Hippocampal formation (tissue), 2 donors: ENCODE measurements around the gene AMPD3.

Source experiments
- DNase-seq, 2 donors: peaks; one replicate each; lab custom pipeline; 2025; lab: John Stamatoyannopoulos, UW

Gene AMPD3

DNA sequence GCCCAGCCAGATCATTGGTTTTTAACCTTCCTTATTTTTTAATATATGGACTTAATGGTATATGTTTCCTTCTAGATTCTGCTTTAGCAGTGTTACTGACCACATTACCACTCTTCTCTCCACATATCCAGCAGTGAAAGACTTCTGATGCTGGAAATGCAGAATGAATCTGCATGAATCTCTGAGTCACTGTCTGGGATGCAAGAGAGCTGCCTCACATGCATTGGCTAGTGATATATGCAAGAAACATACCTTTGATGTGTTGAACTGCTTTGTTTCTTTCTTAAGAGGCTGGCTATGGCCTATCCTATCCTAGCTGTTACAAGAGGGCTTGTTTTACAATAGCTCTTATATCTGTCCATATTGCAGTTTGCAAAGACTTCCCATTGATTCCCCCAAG lies 16.6 kb upstream of the AMPD3 start:
- no peak for DNase-seq

DNA sequence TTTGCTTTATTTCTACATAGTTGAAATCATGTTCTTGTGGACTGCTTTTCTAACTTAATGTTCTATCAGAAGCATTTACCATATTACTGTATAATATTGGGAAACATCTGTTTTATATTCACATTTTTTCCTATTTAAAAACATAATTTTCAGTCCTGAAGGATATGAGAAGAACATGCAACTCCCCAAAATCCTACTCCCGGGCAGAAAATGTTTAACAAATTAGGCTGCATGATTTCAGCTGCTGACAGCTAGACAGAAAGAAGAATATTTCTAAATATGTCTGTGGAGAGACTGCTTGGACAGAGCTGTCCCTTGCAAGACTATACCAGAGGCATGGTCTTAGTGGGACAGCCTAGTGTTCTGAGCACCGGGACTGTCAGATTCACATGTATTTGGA lies 15.7 kb upstream of the AMPD3 start:
- DNase-seq: no peak

DNA sequence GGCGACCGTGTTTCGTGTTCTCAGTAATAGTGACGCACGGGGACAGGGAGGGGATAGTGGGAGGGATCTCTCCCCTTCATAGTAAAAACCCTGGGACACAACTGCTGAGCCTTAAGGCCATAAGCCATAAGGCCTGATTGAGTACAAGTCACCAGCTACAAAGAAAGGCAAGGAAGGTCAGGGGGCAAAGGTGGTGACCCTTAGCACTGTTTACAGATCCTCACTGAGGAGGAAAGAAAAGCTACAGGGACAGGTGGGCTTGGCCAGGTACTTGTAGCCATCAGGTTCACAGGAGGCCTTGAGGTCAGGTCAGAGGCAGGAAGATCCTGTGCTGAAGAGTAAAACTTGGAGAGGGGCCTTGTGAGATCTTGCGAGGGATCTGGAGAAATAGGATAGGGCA lies 15.1 kb upstream of the AMPD3 start:
- no peak for DNase-seq

DNA sequence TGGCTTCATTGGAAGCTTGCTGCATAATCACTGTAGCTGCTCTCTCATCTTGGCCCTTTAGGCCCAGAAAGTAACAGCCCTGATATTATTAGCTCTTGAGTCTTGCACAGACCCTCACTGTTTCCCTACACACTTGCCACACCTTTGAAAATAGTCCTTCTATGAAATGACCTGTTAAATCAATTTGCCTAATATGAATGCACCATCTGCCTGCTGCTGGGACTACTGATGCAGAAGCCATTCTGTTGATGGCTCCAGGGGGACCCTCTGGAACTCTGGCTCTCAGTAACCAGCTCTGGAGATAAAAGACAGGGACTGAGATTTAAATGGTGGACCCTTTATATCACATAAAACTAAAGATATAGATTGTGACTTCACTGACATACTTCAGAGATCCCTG lies 14.7 kb upstream of the AMPD3 start:
- no peak for DNase-seq

DNA sequence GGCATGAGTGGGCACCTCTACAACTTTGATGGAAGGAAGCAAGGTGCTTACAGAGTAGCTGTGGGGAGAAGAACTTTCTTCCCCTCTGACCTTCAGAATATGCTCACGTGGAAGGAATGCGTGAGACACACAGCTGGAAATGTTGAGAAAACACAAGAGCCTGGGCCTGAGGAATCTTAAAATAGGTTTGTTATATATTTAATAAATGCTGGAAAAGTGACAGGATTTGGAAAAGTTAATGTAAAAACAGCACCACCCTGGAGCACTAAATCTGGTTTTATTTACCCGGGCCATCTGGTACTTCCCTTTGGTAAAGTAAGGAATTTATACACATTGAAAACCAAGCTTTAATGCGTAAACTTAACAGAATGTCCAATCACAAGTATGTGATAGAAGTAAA lies 14.0 kb upstream of the AMPD3 start:
- DNase-seq: no peak

DNA sequence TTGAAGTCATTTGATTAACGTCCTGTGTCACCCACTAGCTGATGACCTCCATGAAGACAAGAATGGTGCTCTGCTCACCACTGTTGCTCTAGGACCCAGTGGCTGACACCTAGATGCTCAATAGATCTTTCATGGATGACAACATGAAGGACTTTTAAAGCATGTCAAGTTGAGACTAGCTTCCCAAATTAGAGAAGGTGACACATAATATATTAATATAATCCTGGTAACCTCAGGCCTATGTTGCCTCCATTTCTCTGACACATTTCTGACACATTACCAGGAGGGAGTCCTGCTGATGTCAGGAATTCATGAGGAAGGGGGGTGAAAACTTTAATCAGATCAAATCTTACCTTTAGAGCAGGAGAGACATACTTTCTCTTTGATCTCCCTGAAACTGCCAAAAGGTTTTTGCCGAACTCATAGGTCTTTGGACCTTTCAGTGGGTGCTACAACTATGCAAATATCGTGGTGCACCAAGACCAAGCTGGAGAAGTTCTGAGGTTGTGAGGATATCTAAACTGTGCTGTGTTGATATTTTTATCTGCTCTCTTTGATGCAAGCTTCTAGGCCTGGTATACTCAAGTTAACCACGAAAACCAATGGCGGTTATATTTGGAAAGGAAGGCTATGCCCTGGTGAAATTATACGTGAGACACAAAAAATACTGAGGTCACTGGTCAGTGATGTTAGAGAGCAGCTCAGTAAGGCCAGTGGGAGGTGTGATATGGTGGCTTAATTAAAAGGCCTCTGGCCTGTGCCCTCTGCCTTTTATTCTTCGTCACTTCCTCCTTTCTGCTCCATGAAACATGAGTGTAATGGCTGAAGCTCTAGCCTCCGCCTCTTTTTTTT lies 13.2 kb upstream of the AMPD3 start:
- no peak for DNase-seq

DNA sequence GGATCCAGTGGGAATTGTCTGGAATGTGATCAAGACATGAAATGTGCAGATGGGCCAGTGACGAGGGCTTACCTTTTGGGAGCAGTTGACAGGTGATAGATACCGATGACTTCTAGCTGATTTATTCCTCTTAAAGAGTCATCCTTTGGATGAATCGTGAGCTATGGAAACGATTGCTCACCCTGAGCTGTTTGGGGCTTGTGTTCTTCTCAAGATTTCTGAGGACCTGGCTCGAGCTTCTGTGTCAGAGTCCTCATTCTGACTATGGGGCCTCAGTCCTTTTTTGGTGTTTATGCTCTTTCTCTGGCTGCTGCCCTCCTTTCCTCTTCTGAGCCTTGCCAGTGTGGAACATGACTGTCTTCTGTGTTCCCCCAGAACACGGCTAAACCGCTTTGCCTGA lies 11.9 kb upstream of the AMPD3 start:
- DNase-seq: no peak

DNA sequence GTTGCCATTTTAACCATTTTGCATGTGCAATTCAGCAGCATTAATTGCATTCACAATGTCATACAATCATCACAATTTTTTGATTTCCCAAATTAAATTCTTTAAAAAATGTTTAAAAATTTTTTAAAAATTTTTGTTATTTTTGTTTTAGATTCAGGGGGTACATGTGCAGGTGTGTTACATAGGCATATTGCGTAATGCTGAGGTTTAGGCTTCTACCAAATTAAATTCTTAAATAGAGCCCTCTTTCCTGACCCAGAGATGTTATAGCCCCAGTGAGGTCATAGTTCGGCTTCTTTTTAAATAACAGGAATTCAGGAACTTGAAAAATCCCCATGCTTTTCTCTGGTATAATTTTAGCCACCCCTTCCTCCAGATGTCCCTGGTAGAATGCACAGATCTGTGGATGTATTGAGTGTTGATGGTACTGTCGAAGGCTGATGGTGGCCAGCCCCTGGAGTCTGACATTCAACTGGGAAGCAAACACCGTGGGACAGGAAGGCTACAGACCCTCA lies 11.3 kb upstream of the AMPD3 start:
- DNase-seq: no peak

DNA sequence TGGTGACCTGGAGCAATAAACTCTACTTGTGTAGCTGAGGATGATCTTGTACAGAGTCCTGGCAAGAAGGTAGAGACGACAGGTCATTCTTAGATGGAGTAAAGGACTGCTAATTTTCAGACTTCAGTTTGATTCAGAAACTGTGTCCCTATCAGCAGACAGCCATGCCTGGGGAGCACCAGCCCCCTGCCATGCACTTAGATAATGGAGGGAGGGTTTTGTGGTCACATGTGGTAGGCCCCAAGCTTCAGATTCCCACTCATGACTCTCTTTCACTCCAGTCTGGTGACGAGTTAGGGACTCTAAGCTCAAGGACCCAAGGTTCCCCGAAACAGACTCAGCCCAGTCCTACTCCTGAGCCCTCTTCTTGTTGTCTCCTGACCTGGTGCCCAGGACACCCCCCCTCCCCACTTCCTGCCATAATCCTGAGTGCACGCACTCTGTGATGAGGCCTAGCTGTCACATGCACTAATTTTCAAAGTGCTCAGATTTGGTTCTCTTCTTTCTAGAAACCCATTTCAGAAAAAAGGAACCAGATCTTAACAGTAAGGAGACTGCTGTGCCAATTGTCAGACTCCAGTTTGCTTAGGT lies 10.2 kb upstream of the AMPD3 start:
- DNase-seq: no peak

DNA sequence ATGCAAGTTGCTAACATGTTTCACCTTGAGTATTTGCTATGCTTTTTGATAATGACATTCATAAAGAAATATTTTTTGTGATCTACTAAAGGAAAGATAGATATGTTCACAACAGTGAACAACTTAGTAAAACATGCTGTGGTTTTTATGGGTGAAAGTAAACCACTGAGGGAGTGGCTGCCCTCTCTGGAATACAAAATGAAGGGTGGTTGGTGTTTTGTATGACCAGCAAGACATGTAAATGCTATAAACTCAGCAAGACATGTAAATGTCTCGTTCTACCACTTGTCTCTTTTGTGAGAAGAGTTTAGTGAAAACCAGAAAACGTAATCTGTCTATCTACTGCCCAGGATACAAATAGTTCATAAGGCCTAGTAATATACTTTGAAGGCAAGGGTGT lies 7.6 kb upstream of the AMPD3 start:
- no peak for DNase-seq

DNA sequence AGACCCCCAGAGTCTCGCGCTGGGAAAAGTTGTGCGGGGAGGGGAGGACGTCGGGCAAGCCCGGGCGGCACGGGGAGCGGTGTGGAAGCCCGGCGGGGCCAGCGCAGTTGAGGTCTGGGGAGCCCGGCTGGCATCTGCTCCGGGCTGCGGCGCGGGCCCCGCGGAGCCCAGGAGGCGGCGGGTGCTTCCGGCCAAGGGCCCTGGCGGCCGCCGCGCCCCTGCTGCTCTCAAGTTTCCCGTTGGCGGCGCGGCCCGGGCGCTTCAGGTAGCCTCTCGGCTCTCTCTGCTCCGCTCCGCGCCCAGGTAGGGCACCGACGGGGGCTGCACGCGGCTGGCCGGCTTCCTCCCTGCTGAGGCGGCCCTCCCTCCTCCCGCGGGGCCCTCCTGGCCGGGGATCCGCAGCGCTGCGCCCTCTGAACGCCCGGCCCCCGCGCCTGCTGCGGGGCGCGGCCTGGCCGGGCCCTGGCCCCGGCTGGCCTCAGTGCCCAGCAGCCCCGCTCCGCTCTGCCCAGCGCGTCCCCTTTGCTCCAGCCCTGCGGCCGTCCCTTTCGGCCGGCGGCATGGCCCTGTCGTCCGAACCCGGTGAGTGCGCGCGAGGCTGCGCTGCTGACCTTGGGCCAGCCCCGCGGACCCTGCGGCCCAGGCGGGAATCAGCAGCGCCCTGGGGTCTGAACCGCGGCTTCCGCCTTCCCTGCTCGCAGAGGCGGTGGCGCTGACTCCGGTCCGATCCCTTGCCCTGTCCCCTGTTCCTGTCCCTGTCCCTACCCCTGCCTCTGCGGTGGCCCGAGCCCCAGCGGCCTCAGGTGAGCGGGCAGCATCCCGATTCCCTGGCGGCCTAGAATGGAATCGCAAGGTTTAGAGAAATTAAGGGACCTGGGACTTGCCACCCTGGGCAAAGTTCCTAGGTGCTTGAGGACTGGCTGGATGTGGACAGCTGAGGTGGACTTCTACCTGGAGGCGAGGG lies 4.3 kb upstream of the AMPD3 start:
- peak in 1 of 2 donors; percentile 67 for DNase-seq

DNA sequence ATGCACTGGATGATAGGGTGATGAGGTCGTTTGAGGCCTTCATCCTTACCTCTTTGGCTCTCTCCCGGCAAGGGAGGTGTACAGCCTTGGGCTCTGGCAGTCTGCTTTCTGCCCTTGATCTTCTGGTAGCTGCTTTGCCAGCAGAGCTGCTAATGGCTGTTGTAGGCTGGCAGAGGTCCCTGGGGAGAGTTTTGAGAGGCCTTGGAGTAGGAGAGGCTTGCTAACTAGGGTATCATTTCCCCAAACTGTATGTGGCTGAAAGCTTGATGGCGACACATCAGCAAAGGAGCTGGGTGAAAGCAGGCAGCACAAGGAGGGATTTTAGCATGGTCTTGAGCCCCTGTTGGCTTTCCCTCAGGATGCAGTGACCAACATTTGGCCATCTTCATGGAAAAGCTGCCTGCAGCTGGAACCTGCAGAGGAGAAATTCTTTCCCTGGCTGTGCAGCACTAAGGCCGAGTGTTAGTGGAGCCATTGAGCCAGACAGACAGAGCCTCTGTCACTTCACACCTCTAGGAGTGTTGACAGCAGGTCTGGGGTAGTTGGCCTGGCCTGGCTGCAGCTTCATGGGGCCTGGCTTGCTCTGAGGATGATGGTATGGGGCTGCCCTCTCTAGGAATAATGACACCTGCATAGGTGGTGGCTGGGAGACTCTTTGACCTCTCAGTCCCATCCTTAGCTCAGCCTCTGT lies 3.5 kb upstream of the AMPD3 start:
- DNase-seq: peak in 1 of 2 donors; percentile 67

DNA sequence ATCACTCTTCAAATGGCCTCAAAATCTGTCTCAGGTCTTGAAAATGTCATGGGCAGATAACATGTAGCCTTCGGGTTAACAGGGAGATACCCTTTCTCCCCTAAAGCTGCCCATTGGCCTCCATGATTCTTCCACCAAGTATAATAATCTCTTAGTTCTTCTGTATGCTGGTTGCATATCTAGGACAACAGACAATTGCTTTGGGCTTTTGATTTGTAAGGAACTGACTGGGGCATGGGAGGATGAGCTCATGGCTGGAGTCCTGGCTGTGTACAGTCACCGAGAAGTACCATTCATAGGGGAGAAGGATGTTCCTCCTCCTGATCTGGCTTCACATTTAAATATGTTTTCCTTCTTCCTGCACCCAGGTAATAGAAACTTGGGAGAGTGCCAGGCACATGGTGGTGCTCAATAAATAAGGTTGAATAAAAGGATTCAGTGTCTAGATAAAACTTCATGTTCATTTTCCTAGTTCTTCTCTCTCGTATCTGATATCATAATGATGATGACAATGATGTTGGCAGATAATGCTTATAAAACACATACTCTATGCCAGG lies 2.8 kb upstream of the AMPD3 start:
- peak; percentile 47 to 61 for DNase-seq

DNA sequence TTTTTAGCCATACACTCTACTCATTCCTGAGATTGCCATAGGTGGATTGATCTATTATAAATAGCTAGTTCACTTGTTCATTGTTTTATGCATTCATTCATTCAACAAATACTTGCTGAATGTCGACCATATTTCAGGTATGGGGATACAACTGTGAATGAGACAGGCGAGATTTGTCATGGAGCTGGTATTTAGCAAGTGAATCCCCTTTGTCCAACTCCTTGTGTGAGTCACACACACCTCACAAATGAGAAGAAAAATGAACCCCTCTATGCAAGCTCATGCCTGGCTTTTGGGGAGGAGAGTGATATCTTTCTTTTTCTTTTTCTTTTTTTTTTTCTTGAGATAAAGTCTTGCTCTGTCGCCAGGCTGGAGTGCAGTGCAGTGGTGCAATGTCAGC lies 1.8 kb upstream of the AMPD3 start:
- no peak for DNase-seq

DNA sequence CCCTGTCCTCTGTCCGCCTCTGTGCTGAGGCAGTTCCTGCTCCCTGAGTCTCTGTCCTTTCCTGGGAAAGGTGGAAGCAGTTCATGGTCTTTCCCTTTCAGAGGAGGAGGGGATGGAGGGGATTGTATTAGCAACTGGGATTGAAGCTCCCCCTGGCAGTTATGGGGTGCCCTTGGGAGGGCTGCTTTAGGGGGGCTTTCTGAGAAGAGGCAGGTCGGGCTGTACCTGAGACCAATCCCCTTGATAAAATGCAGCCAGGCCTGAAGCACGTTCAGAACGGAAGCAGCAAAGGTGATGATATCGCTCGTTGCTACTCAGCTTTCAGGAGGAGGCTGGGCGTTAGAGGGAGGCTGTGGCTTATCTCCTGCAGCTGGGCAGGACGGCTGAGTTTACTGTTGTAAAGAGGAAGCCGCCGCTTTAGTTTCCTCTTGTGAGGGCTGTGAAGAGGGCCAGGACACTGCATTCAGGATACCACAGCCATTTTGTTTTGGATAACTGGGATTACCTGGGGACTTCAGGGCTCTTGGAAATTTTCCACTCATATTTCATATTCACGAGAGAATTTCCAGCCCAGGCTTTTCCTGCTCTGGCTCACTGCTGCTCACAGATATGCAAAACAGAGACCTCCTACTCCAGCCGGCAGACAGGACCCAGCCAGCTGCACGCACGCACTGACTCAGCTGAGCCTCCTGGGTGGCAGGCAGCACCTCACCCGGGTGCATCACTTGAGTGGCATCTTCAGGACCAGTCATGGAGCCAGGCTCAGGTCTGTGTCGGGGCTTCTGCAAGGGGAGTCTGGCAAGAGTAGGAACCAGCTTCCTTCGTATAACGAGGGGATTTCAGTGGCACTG lies 798 bp downstream of the AMPD3 start:
- DNase-seq: peak in 1 of 2 donors; percentile 61

DNA sequence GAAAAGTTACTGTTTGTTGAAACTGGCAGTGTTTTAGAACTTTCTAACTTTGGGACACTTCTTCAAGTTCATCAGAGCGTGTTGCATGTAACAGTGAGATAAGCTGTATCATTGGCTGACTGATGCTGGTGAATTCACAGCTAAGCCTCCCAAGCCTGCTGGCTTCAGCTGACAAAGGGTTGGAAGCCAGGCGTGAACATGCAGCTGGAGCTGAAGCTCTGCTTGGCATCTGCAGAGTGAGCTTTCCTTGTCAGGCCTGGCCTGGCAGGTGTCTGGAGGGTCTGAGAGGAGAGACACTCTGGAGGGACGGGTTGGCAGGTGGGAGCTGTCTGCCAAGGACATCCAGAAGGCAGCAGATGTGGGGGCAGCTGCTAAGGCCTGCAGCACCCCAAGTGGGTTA lies 1.5 kb downstream of the AMPD3 start:
- DNase-seq: no peak

DNA sequence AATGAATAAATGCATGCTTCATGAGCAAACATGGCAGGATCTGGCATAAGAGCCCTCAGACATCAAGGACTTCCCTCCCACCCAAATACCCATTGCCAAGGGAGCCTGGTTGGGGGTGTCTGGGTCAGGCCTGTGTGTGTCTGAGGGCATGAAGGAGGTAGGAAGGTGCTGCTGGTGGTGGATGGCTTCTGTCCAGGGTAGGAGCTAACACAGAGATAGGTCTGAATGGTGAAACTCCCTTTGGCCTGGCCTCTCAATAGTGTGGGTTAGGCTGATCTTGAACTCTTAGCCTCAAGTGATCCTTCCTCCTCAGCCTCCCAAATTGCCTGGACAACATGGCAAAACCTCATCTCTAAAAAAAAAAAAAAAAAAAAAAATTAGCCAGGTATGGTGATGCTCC lies 2.8 kb downstream of the AMPD3 start:
- DNase-seq: no peak

DNA sequence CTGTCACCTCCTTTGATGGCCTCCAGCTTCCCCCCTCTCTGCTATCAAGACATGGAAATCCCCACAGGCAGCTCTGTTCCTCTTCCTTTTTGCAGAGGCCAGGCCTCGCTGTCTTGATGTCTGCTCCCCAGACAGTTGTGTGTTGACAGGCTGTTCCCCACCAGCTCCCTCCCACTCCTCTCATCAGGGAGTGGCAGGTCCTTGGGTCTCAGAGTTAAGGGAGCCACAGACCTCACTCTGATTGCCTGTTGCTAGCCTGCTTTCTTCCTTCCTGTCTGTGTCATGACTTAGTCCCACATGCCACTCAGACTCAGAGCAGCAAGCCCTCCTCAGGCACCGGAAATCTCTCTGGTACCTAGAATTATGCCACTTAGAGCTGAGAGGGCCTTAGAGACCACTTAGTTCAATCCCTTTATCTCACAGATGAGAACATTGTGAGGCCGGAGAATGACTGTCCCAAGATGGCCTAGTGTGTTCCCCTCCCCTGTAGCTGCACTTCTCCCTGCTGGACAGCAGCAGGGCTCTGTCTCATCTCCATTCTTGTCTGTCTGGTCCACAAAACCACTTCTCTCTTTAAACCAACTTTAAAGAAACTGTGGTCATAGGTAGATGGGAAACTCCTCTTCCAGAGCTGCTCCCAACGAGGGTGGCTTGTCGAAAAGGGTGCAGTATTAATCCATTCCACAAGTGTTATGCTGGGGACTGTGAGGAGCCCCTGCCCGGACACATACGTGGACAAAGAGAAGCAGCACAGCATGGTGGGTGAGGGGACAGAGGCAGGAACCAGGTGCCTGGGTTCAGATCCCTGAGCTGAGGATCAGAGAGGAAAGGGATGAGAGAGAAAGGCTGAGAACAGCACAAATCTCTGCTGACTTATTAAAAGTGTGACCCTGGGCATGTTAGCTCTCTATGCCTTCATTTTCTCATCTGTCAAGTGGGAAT lies 4.2 kb downstream of the AMPD3 start:
- DNase-seq: no peak

DNA sequence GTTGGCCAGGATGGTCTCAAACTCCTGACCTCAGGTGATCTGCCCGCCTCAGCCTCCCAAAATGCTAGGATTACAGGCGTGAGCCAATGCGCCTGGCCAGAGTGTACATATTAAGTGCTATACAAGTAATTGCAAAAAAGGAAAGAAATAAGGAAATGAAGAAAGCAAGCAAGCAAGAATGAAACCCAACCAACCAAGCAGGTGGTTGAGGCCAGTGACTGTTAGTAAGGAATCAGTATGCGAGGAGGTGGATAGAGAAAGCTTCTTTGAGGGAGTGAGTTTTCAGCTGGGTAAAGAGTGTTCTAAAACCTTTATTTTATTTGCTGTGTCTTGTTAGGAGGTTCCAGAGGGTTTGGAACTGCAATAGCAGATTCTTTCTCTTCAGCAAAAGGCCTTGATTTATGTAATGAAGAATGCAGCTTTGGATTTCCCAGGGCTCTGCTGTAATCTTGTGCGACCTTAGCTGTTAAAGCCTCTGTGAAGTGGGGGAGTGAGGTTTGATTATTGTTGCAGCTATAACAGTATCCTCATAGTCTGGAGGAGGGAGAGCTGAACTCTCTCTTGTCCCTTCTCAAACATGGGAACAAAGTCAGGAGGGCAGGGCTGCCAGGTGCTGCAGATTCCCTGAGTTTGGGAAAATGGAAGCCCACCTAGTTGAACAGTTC lies 5.7 kb downstream of the AMPD3 start:
- no peak for DNase-seq
